ENCODE results near the gene ZEB1.

DNA sequence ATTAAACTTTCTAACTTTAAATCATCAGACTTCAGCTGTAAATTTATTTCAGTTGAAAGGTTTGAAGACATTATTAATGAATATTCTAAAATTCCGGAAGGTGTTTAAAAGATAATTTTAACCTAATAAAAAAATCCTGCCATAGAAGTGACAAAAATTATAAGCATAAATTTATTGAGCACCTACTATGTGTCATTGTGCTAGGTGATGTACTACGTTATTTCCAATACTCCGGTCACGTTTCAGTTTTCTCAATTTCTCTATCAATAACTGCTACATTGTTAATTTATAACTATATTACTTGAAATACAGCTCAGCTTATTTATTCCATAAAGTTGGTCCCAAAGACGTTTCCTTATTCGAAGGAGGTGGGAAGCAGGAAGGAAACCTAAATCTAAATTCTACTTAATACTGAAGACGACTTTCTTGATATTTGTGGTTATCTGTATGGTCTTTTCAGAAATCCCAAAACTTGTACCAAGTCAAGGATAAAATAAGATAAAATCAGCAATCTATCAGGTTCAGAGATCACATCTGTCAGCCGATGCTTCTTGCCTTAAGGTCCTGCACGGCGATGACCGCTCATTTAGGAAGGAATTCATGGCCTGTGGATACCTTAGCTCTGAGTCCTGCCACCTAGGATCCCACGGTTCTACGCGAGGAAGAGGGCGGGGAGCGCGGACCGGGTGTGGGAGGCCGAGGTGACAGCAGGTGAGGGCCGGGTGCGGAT lies 1.2 kb upstream of the ZEB1 start:
- TF ChIP-seq TCF12 (IDR thresholded peaks at IDR 0.05; ENCODE audit: low read depth) (no peak), EP300 (IDR thresholded peaks at IDR 0.05; ENCODE audit: borderline replicate concordance) (no peak)
